Left ventricle myocardium inferior (tissue), 1 donor: ENCODE measurements around the gene TEX36. TPM values are rescaled to one million over a fixed set of nuclear protein-coding genes. Genes with fewer than 3 reads are reported as not detected.
"Not testable (repeated sequence)": the region's sequence is repeated elsewhere in the genome, so short reads cannot be mapped to it uniquely, and the experiment has no call there.

ENCODE experiments used
- DNase-seq: peaks from one replicate; pipeline ENCODE4 v3.0.0-alpha.2; 2020
- H3K27ac ChIP-seq: fragments of 200-600 bp; replicated peaks from 2 replicates; pipeline ENCODE4 v1.8.0; 2021
- H3K27me3 ChIP-seq: fragments of 200-600 bp; 2 replicates; pipeline ENCODE4 v1.8.0; 2021; ENCODE audit warnings: low read depth
- H3K36me3 ChIP-seq: fragments of 200-600 bp; 2 replicates; pipeline ENCODE4 v1.8.0; 2021
- H3K4me1 ChIP-seq: fragments of 200-600 bp; 2 replicates; pipeline ENCODE4 v1.8.0; 2021
- H3K4me3 ChIP-seq: fragments of 200-600 bp; 2 replicates; pipeline ENCODE4 v1.8.0; 2021; ENCODE audit warnings: mild to moderate bottlenecking, moderate library complexity
- H3K9me3 ChIP-seq: fragments of 200-600 bp; replicated peaks from 2 replicates; pipeline ENCODE4 v1.8.0; 2021
- CTCF ChIP-seq: fragments of 200-600 bp; IDR thresholded peaks from 2 replicates; pipeline ENCODE4 v1.8.0; 2021; ENCODE audit warnings: antibody characterized with exemption, mild to moderate bottlenecking, borderline replicate concordance
- intact Hi-C: fragments of 100-400 bp; cut with micrococcal nuclease; formaldehyde crosslinking; loops from one replicate; pipeline ENCODE4 v1.11.0; 2022
- total RNA-seq: library from RNA; stranded (reverse); fragmentation: NEBNext Ultra II Directional; extraction: Animal tissue kit (Norgen Biotek cat#: 25700); gene quantifications from one replicate; pipeline ENCODE4 v1.2.1, GENCODE V29; 2021
- donor health status: DM: no; HTN: yes; CAD: no; lungs with severe emphysema.

The TEX36 gene
- total RNA-seq, 1 donor from 2014 or later: not detected

- peak within 1 kb of the TSS; percentile 88 for H3K27ac ChIP-seq
- no peaks in the 10 kb centered on the region for H3K27me3 ChIP-seq
- H3K4me3 ChIP-seq: peak within 1 kb of the TSS; percentile 88
- H3K4me1 ChIP-seq: peaks cover 27% of the 10 kb centered on the region
- H3K9me3 ChIP-seq: peaks cover 17% of the 10 kb centered on the region
- intact Hi-C loops: no loop called here
- H3K36me3 ChIP-seq: peaks cover 33% of the 10 kb centered on the region
- TF ChIP-seq CTCF: no peak
- peak; percentile 99 for DNase-seq
These were observed 36.4 kb upstream of the TEX36 start, which contains the start of gene EDRF1 for GRCh38 chr10:125719173-125720001. Gene EDRF1 (plus strand): TSS chr10:125719709. CDS start chr10:125719808, 99 bp downstream.

GRCh38 chr10:125714728-125715127 is 31.8 kb upstream of the TEX36 start:
- Histone ChIP-seq H3K4me1 (peaks cover 19% of the 10 kb centered on the region), H3K9me3 (peaks cover 52% of the 10 kb centered on the region)
- H3K36me3 ChIP-seq, H3K27me3 ChIP-seq, H3K27ac ChIP-seq, intact Hi-C loops, H3K4me3 ChIP-seq, DNase-seq: not testable (repeated sequence)

- no peaks in the 10 kb centered on the region for H3K27me3 ChIP-seq
- no peak for TF ChIP-seq CTCF
- no peaks in the 10 kb centered on the region for H3K36me3 ChIP-seq
- intact Hi-C loops: no loop called here
- H3K27ac ChIP-seq: no peak overlapping the region
- peaks cover 10% of the 10 kb centered on the region for H3K4me1 ChIP-seq
- no peak for DNase-seq
- H3K4me3 ChIP-seq: no peak overlapping the region
- H3K9me3 ChIP-seq: peaks cover 48% of the 10 kb centered on the region
These were observed 28.3 kb upstream of the TEX36 start for GRCh38 chr10:125711110-125711750.

- DNase-seq: no peak
- Histone ChIP-seq H3K27ac (peak overlapping the region; percentile 20), H3K27me3 (no peaks in the 10 kb centered on the region), H3K36me3 (no peaks in the 10 kb centered on the region), H3K4me1 (peaks cover 10% of the 10 kb centered on the region), H3K9me3 (peaks cover 38% of the 10 kb centered on the region), H3K4me3 (peak overlapping the region; percentile 19)
- no peak for TF ChIP-seq CTCF
- intact Hi-C loops: no loop called here
These were observed 26.9 kb upstream of the TEX36 start for GRCh38 chr10:125709553-125710474.

- Histone ChIP-seq H3K27me3 (no peaks in the 10 kb centered on the region), H3K4me1 (peaks cover 10% of the 10 kb centered on the region), H3K9me3 (peaks cover 31% of the 10 kb centered on the region), H3K4me3 (no peak overlapping the region), H3K36me3 (no peaks in the 10 kb centered on the region), H3K27ac (no peak overlapping the region)
- intact Hi-C loops: no loop called here
- TF ChIP-seq CTCF: no peak
- DNase-seq: no peak
These were observed 26.1 kb upstream of the TEX36 start for GRCh38 chr10:125708971-125709503.
